Cardiac atrium fibroblast (primary cell): ENCODE results near the gene CCL14. TPM values are rescaled to one million over a fixed set of nuclear protein-coding genes. Genes with fewer than 3 reads are reported as not detected.

ENCODE experiments used
- total RNA-seq: library from RNA; depleted of rRNA; stranded (reverse); fragments of >200 nt; gene quantifications from 2 replicates; pipeline ENCODE4 v1.2.3, GENCODE V29; 2015

The CCL14 gene
- 0.90 and 4.9 TPM in 2 replicates for total RNA-seq

GRCh38 chr17:35986643-35987042, at the start of gene CCL14:
TSS of gene CCL14 (minus strand) at chr17:35986729. CDS start at chr17:35986649, 80 bp downstream.

GRCh38 chr17:36017799-36018198, 31.3 kb upstream of the CCL14 start, which contains the start of gene CCL23:
TSS of gene CCL23 (minus strand) at chr17:36017972. CDS start at chr17:36017897, 75 bp downstream.

GRCh38 chr17:36001110-36001771, 14.7 kb upstream of the CCL14 start, which contains the start of gene CCL15:
TSS of gene CCL15 (minus strand) at chr17:36001553. CDS start at chr17:36001492, 61 bp downstream.

GRCh38 chr17:35981246-35981645, 5.3 kb downstream of the CCL14 start, which contains the start of gene CCL16:
TSS of gene CCL16 (minus strand) at chr17:35981497. CDS start at chr17:35981420, 77 bp downstream.

GRCh38 chr17:35943537-35943936, 43.0 kb downstream of the CCL14 start, which contains the start of gene LYZL6:
TSS of gene LYZL6 (minus strand) at chr17:35943713. CDS start at chr17:35939356, 4,357 bp downstream.

Other genes with a start within 250 kb of the CCL14 start
- gene GAS2L2, start 233.5 kb downstream of the CCL14 start, total RNA-seq: 0.18 and 0.32 TPM in 2 replicates
- gene C17orf50, start 225.8 kb downstream of the CCL14 start, total RNA-seq: not detected in 2 replicates
- 0.32 TPM in 1 of 2 replicates, not detected in the other for gene MMP28, start 191.1 kb downstream of the CCL14 start, total RNA-seq
- 17.3 and 36.5 TPM in 2 replicates for gene TAF15, start 177.2 kb downstream of the CCL14 start, total RNA-seq
- not detected in 2 replicates for gene HEATR9, start 117.8 kb downstream of the CCL14 start, total RNA-seq
- gene CCL5, start 106.4 kb downstream of the CCL14 start, total RNA-seq: 1.6 TPM in 1 of 2 replicates, not detected in the other
- gene RDM1, start 56.0 kb downstream of the CCL14 start, total RNA-seq: not detected in 2 replicates
- gene LYZL6, start 43.0 kb downstream of the CCL14 start, total RNA-seq: not detected in 2 replicates
- not detected in 2 replicates for gene CCL16, start 5.2 kb downstream of the CCL14 start, total RNA-seq
- gene CCL15, start 14.8 kb upstream of the CCL14 start, total RNA-seq: not detected in 2 replicates
- not detected in 2 replicates for gene CCL23, start 31.2 kb upstream of the CCL14 start, total RNA-seq
- gene CCL18, start 77.5 kb upstream of the CCL14 start, total RNA-seq: not detected in 2 replicates
- gene CCL3, start 103.4 kb upstream of the CCL14 start, total RNA-seq: not detected in 2 replicates
- gene CCL4, start 117.1 kb upstream of the CCL14 start, total RNA-seq: not detected in 2 replicates
- gene TBC1D3B, start 189.9 kb upstream of the CCL14 start, total RNA-seq: 1.9 TPM in 1 of 2 replicates, not detected in the other
- gene CCL3L1, start 210.0 kb upstream of the CCL14 start, total RNA-seq: not detected in 2 replicates
- gene CCL4L2, start 224.3 kb upstream of the CCL14 start, total RNA-seq: not detected in 2 replicates